ENCODE results near the gene SLC6A6.

- TF ChIP-seq MXI1 (IDR thresholded peaks at IDR 0.05; ENCODE audit: low read depth, low read length) (no peak), NFIC (IDR thresholded peaks at IDR 0.05; ENCODE audit: borderline replicate concordance) (no peak), CTCF (IDR thresholded peaks at IDR 0.05) (no peak), SMC3 (IDR thresholded peaks at IDR 0.05; ENCODE audit: low read depth, low read length) (no peak), SIN3A (IDR thresholded peaks at IDR 0.05; ENCODE audit: borderline replicate concordance, low read depth, low read length) (no peak), RAD21 (IDR thresholded peaks at IDR 0.05; ENCODE audit: low read length) (no peak), JUND (IDR thresholded peaks at IDR 0.05) (no peak), YY1 (IDR thresholded peaks at IDR 0.05; ENCODE audit: low read depth) (no peak), REST (IDR thresholded peaks at IDR 0.05; ENCODE audit: low read depth, low read length) (no peak), FOXM1 (IDR thresholded peaks at IDR 0.05; ENCODE audit: low read depth) (no peak)
Measured at GRCh38 chr3:14507757-14508504, 105.5 kb downstream of the SLC6A6 start.

Data from SK-N-SH (cell line).